Rectal smooth muscle tissue (tissue), 1 donor: ENCODE data around the gene PDLIM7.

Experiments used
- H3K27ac ChIP-seq: one replicate; pipeline ENCODE4 v1.7.0; 2013; ENCODE audit warnings: low read depth, low read length, inconsistent platforms
- H3K27me3 ChIP-seq: one replicate; pipeline ENCODE4 v1.7.0; 2013; ENCODE audit warnings: low read length; ENCODE audit not compliant: control insufficient read depth, insufficient read depth
- H3K36me3 ChIP-seq: one replicate; pipeline ENCODE4 v1.7.0; 2013; ENCODE audit warnings: low read length; ENCODE audit not compliant: control insufficient read depth, insufficient read depth
- H3K4me1 ChIP-seq: one replicate; pipeline ENCODE4 v1.7.0; 2013; ENCODE audit warnings: low read length; ENCODE audit not compliant: control insufficient read depth, insufficient read depth
- H3K4me3 ChIP-seq: one replicate; pipeline ENCODE4 v1.7.0; 2013; ENCODE audit warnings: low read length
- H3K9ac ChIP-seq: one replicate; pipeline ENCODE4 v1.7.0; 2013; ENCODE audit warnings: low read length

Gene PDLIM7

DNA sequence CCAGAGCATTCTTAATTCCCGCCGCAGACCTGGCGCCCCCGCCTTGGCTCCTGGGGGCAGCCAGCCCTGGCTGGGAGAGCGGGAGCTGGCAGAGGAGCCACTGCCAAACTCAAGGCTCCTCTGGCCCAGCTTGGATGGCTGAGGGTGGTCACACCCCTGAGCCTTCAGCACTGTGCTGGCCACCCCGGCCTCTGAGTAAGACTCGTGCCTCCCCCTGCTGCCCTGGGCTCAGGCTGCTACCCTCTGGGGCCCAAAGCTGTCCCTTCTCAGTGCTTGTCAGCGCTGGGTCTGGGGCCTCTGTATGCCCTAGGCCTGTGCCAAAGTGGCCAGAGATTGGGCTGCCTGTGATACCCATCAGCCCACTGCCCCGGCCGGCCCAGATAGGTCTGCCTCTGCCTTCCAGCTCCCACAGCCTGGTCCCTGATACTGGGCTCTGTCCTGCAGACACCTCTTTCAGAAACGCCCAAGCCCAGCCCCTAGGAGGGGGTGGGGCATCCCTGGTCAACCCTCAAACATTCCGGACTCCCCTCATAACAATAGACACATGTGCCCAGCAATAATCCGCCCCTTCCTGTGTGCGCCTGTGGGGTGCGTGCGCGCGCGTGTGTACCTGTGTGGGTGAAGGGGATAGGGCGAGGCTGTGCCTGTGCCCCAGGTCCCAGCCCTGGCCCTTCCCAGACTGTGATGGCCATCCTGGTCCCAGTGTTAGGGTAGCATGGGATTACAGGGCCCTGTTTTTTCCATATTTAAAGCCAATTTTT, 55.2 kb downstream of the PDLIM7 start:
- H3K36me3 ChIP-seq = peaks cover 4% of the 10 kb centered on the region
- H3K4me1 ChIP-seq = no peaks in the 10 kb centered on the region
- H3K27ac ChIP-seq = no peak overlapping the region
- H3K9ac ChIP-seq = no peak overlapping the region
- no peaks in the 10 kb centered on the region for H3K27me3 ChIP-seq
- H3K4me3 ChIP-seq = no peak overlapping the region

- no peak overlapping the region for H3K9ac ChIP-seq
- no peak overlapping the region for H3K4me3 ChIP-seq
- H3K36me3 ChIP-seq = peaks cover 9% of the 10 kb centered on the region
- H3K27me3 ChIP-seq = no peaks in the 10 kb centered on the region
- no peak overlapping the region for H3K27ac ChIP-seq
- H3K4me1 ChIP-seq = no peaks in the 10 kb centered on the region
These were observed 56.2 kb downstream of the PDLIM7 start for GRCh38 chr5:177440990-177441780.

DNA sequence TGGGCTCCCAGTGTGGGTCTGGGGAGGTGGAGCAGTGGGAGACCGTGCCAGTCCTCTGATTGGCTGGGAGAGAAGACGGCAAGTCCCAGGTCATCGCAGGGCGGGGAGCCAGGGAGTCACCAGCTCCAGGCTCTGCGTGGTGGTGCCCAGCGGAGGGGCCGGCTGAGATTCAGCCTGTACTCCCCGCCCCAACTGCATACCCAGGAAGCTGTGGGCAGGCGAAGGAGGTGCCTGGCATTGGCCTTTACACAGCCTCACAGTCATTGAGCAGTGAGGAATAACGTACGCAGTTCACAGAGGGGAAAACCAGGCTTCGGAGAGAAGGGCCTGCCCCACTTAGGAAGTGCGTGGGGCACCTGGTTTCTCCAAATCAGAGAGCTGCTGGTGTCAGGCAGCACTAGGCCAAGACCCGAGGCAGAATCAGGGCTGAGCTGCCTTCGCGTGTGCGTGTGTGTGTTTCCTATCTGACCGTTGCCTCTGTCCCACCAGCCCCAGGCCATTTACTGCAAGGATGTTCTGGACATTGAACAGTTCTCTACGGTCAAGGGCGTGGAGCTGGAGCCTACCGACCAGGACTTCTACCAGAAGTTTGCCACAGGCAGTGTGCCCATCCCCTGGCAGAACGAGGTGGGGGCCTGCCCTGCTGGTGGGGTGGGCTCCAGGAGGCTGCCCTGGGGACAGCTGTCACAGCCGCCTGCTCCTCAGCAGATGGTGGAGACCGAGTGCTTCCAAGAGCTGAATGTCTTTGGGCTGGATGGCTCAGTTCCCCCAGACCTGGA, 57.0 kb downstream of the PDLIM7 start:
- H3K9ac ChIP-seq = no peak overlapping the region
- no peaks in the 10 kb centered on the region for H3K4me1 ChIP-seq
- no peaks in the 10 kb centered on the region for H3K27me3 ChIP-seq
- peaks cover 13% of the 10 kb centered on the region for H3K36me3 ChIP-seq
- H3K27ac ChIP-seq = no peak overlapping the region
- no peak overlapping the region for H3K4me3 ChIP-seq

DNA sequence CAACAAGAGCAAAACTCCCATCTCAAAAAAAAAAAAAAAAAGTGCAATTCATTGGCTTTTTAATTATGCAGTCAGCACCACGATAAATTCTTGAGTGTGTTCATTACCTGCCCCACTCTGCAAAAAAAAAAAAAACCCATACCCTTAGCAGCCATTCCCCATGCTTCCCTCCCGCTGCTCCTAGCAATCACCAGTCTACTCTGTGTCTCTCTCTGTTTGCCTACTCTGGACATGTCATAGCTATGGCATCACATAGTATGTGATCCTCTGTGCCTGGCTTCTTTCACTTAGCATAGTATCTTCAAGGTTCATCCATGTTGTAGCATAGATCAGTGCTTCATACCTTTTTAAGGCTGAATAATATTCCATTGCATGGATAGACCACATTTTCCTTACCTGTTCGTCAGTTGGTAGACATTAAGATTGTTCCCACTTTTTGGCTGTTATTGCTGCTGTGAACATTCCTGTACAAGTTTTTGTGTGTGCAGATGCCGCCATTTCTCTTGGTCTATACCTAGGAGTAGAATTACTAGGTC, 57.8 kb downstream of the PDLIM7 start:
- Histone ChIP-seq H3K4me1 (no peaks in the 10 kb centered on the region), H3K27ac (no peak overlapping the region), H3K36me3 (peaks cover 15% of the 10 kb centered on the region), H3K9ac (no peak overlapping the region), H3K4me3 (no peak overlapping the region), H3K27me3 (no peaks in the 10 kb centered on the region)

GRCh38 chr5:177438468-177438867, 58.9 kb downstream of the PDLIM7 start:
- Histone ChIP-seq H3K9ac (no peak overlapping the region), H3K27ac (no peak overlapping the region), H3K27me3 (no peaks in the 10 kb centered on the region), H3K36me3 (peaks cover 22% of the 10 kb centered on the region), H3K4me1 (no peaks in the 10 kb centered on the region), H3K4me3 (no peak overlapping the region)

DNA sequence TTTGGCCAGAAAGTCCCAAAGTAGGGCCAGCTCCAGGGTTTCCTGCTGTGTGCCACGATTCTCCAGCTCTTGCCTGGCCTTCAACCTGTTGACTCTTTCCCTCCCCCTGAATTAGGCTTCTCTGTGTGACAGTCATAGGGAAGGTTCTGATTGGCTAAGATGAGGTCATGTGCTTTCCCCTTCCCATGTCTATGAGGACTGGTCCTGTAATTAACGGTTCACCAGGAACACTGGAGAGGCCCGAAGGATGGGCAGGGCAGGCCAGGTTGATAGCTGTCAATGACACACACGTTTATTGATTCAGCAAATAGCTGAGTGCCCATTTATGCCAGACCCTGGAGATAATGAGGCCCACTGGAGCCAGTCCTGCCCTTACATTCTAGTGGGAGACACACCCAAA, 59.8 kb downstream of the PDLIM7 start:
- no peaks in the 10 kb centered on the region for H3K4me1 ChIP-seq
- no peak overlapping the region for H3K9ac ChIP-seq
- peaks cover 26% of the 10 kb centered on the region for H3K36me3 ChIP-seq
- no peak overlapping the region for H3K27ac ChIP-seq
- no peaks in the 10 kb centered on the region for H3K27me3 ChIP-seq
- H3K4me3 ChIP-seq = no peak overlapping the region

DNA sequence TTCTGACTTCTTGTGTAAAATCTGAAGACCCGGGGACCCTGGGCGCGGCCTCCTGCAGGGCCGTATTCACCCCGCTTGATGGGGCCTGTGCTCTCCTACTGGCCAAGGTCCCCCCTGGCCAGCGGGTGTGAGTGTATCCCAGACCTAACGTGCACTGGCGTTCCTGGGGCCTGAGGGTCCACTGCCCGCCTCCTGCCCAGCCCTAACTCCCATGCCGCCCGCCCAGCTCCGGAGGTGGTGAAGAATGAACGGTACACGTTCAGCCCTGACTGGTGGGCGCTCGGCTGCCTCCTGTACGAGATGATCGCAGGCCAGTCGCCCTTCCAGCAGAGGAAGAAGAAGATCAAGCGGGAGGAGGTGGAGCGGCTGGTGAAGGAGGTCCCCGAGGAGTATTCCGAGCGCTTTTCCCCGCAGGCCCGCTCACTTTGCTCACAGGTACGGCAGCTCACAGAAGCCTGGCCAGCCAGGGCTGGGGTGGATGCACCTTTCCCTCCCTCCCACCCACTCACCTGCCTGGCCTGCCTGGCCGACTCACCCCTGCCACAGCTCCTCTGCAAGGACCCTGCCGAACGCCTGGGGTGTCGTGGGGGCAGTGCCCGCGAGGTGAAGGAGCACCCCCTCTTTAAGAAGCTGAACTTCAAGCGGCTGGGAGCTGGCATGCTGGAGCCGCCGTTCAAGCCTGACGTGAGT, 61.4 kb downstream of the PDLIM7 start:
- H3K4me3 ChIP-seq = no peak overlapping the region
- no peaks in the 10 kb centered on the region for H3K27me3 ChIP-seq
- H3K36me3 ChIP-seq = peaks cover 30% of the 10 kb centered on the region
- no peaks in the 10 kb centered on the region for H3K4me1 ChIP-seq
- no peak overlapping the region for H3K27ac ChIP-seq
- no peak overlapping the region for H3K9ac ChIP-seq

DNA sequence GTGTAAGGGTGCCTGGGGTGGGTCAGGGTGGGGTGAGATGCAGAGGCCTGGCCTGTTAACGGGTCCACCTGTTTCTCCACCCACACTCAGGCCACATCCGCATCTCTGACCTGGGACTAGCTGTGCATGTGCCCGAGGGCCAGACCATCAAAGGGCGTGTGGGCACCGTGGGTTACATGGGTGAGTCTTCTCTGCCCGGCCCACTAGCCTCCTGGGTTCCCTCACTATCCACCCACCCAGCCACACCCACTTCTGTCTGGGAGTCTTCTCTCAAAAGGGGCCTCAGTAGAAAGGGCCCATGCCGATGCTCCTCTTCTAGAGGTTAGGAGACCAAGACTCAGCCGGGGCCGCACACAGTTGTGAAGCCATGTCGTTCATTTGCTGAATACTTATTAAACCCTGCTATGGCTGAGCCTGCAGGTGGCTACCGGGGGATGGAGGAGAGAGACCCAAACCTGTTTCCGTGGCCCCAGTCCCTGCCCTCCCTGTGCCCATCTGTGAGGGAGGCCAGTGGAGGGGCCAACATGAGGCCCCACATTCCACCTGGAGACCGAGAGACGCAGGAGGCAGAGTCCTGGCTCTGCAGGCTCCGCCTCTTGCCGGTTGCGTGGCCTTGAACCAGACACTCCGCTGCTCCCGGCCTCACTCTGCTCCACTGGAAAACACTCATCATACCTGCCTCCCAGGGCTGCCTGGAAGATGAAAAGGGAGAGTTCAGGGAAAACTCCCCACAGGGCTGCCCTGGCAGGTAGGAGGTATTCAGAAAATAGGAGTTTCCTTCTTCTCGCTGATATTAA, 62.3 kb downstream of the PDLIM7 start:
- H3K27ac ChIP-seq = no peak overlapping the region
- peaks cover 35% of the 10 kb centered on the region for H3K36me3 ChIP-seq

DNA sequence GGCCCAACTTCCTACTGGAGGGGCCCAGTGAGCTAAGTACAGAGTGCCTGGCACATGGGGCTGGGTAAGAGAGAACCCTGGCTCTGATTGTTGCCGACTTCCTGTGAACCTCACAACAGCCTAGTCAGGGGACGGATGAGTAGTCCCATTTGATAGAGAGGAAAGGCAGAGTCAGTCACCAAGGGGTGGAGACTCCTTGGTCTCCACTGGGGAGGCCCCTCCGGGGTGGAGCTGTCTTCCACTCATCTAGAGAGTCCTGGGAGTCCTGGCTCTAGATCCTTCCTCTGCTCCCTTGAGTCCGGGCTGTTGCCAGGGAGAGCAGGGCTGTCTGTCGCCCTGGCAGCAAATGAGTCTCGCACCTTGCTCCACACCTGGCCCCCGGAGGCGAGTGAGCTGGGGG, 63.0 kb downstream of the PDLIM7 start:
- H3K4me1 ChIP-seq = no peaks in the 10 kb centered on the region
- no peak overlapping the region for H3K9ac ChIP-seq
- H3K27me3 ChIP-seq = no peaks in the 10 kb centered on the region
- peaks cover 33% of the 10 kb centered on the region for H3K36me3 ChIP-seq
- H3K4me3 ChIP-seq = no peak overlapping the region
- H3K27ac ChIP-seq = no peak overlapping the region

More for the DNA sequence above, 62.3 kb downstream of the PDLIM7 start:
- H3K4me3 ChIP-seq = no peak overlapping the region
- H3K9ac ChIP-seq = no peak overlapping the region
- H3K4me1 ChIP-seq = no peaks in the 10 kb centered on the region
- no peaks in the 10 kb centered on the region for H3K27me3 ChIP-seq

- no peak overlapping the region for H3K4me3 ChIP-seq
- no peaks in the 10 kb centered on the region for H3K27me3 ChIP-seq
- H3K9ac ChIP-seq = no peak overlapping the region
- H3K4me1 ChIP-seq = no peaks in the 10 kb centered on the region
- no peak overlapping the region for H3K27ac ChIP-seq
- H3K36me3 ChIP-seq = peaks cover 33% of the 10 kb centered on the region
These were observed 63.7 kb downstream of the PDLIM7 start for GRCh38 chr5:177433658-177434217.
